SK-N-SH treated with all-trans-retinoic acid at 6 μM for 48 hours (cell line): ENCODE results near the gene CENPA.

Source experiments
- ATAC-seq: fragments of 200-7000 bp; cut with Tn5 transposase; 3 replicates; pipeline ENCODE4 v1.9.1; 2020; ENCODE audit warnings: mild to moderate bottlenecking, moderate library complexity
- ARNTL ChIP-seq: fragments of 450-650 bp; formaldehyde crosslinking; IDR thresholded peaks from 2 replicates; pipeline ENCODE4 v1.5.0; 2020; ENCODE audit warnings: low read depth, mild to moderate bottlenecking, moderate library complexity, borderline replicate concordance
- BACH2 ChIP-seq: fragments of 250-450 bp; sonication (Bioruptor Pico); IDR thresholded peaks from 2 replicates; pipeline ENCODE4 v1.9.0; 2021; ENCODE audit warnings: mild to moderate bottlenecking, borderline replicate concordance
- CSDC2 ChIP-seq: fragments of 250-450 bp; sonication (Bioruptor Pico); IDR thresholded peaks from 2 replicates; pipeline ENCODE4 v1.5.0; 2020; ENCODE audit warnings: mild to moderate bottlenecking, moderate library complexity
- ESRRG ChIP-seq: fragments of 250-450 bp; sonication (Bioruptor Pico); IDR thresholded peaks from 2 replicates; pipeline ENCODE4 v1.6.1; 2021; ENCODE audit warnings: mild to moderate bottlenecking
- GLIS3 ChIP-seq: fragments of 250-450 bp; sonication (Bioruptor Pico); IDR thresholded peaks from 2 replicates; pipeline ENCODE4 v1.5.0; 2020; ENCODE audit warnings: mild to moderate bottlenecking, moderate library complexity
- ISL1 ChIP-seq: fragments of 250-450 bp; sonication (Bioruptor Pico); IDR thresholded peaks from 2 replicates; pipeline ENCODE4 v2.1.2; 2022; ENCODE audit warnings: mild to moderate bottlenecking, moderate library complexity
- OSR1 ChIP-seq: fragments of 250-450 bp; sonication (Bioruptor Pico); IDR thresholded peaks from 2 replicates; pipeline ENCODE4 v1.8.0; 2022; ENCODE audit warnings: moderate library complexity, mild to moderate bottlenecking, inconsistent platforms
- PPARA ChIP-seq: fragments of 250-450 bp; sonication (Bioruptor Pico); IDR thresholded peaks from 2 replicates; pipeline ENCODE4 v1.5.0; 2020; ENCODE audit warnings: mild to moderate bottlenecking, borderline replicate concordance
- RARB ChIP-seq: fragments of 250-450 bp; sonication (Bioruptor Pico); IDR thresholded peaks from 2 replicates; pipeline ENCODE4 v1.8.0; 2021; ENCODE audit warnings: mild to moderate bottlenecking, moderate library complexity
- SNAI2 ChIP-seq: fragments of 250-450 bp; sonication (Bioruptor Pico); IDR thresholded peaks from 2 replicates; pipeline ENCODE4 v1.5.0; 2020; ENCODE audit warnings: mild to moderate bottlenecking, moderate library complexity
- TCF4 ChIP-seq: fragments of 250-450 bp; sonication (Bioruptor Pico); IDR thresholded peaks from 2 replicates; pipeline ENCODE4 v1.8.0; 2021; ENCODE audit warnings: mild to moderate bottlenecking, moderate library complexity, borderline replicate concordance
- TOX ChIP-seq: fragments of 250-450 bp; sonication (Bioruptor Pico); IDR thresholded peaks from 2 replicates; pipeline ENCODE4 v1.8.0; 2021; ENCODE audit warnings: mild to moderate bottlenecking, moderate library complexity, borderline replicate concordance
- ZC3H10 ChIP-seq: fragments of 250-450 bp; sonication (Bioruptor Pico); IDR thresholded peaks from 2 replicates; pipeline ENCODE4 v1.5.1; 2021; ENCODE audit warnings: mild to moderate bottlenecking, moderate library complexity
- ZFP3 ChIP-seq: fragments of 250-450 bp; sonication (Bioruptor Pico); IDR thresholded peaks from 2 replicates; pipeline ENCODE4 v1.5.0; 2020; ENCODE audit warnings: mild to moderate bottlenecking, moderate library complexity
- ZFP30 ChIP-seq: fragments of 450-650 bp; formaldehyde crosslinking; IDR thresholded peaks from 2 replicates; pipeline ENCODE4 v1.5.0; 2022; ENCODE audit warnings: mild to moderate bottlenecking, moderate library complexity
- ZNF565 ChIP-seq: fragments of 450-650 bp; formaldehyde crosslinking; conservative IDR thresholded peaks from 2 replicates; pipeline ENCODE4 v1.5.0; 2020; ENCODE audit warnings: low read depth, mild to moderate bottlenecking, moderate library complexity
- ZNF70 ChIP-seq: fragments of 450-650 bp; formaldehyde crosslinking; IDR thresholded peaks from 2 replicates; pipeline ENCODE4 v1.5.0; 2020; ENCODE audit warnings: mild to moderate bottlenecking, moderate library complexity
- ZNF8 ChIP-seq: fragments of 450-650 bp; formaldehyde crosslinking; IDR thresholded peaks from 2 replicates; pipeline ENCODE4 v1.5.0; 2020; ENCODE audit warnings: mild to moderate bottlenecking, moderate library complexity
- TF ChIP-seq, protein P1 (sequence below): fragments of 250-450 bp; sonication (Bioruptor Pico); IDR thresholded peaks from 2 replicates; pipeline ENCODE4 v1.5.1; 2020; ENCODE audit warnings: low read depth, mild to moderate bottlenecking, moderate library complexity
- TF ChIP-seq, protein P2 (sequence below): fragments of 250-450 bp; sonication (Bioruptor Pico); IDR thresholded peaks from 2 replicates; pipeline ENCODE4 v1.5.1; 2021; ENCODE audit warnings: mild to moderate bottlenecking, moderate library complexity
- TF ChIP-seq, protein P3 (sequence below): fragments of 250-450 bp; sonication (Bioruptor Pico); IDR thresholded peaks from 2 replicates; pipeline ENCODE4 v1.8.0; 2021; ENCODE audit warnings: low read depth, mild to moderate bottlenecking, moderate library complexity, borderline replicate concordance
- TF ChIP-seq, protein P4 (sequence below): fragments of 250-450 bp; sonication (Bioruptor Pico); IDR thresholded peaks from 2 replicates; pipeline ENCODE4 v1.8.0; 2020; ENCODE audit warnings: mild to moderate bottlenecking, moderate library complexity, borderline replicate concordance
- TF ChIP-seq, protein P5 (sequence below): fragments of 250-450 bp; sonication (Bioruptor Pico); IDR thresholded peaks from 2 replicates; pipeline ENCODE4 v1.5.0; 2020; ENCODE audit warnings: mild to moderate bottlenecking, moderate library complexity

Gene CENPA

DNA sequence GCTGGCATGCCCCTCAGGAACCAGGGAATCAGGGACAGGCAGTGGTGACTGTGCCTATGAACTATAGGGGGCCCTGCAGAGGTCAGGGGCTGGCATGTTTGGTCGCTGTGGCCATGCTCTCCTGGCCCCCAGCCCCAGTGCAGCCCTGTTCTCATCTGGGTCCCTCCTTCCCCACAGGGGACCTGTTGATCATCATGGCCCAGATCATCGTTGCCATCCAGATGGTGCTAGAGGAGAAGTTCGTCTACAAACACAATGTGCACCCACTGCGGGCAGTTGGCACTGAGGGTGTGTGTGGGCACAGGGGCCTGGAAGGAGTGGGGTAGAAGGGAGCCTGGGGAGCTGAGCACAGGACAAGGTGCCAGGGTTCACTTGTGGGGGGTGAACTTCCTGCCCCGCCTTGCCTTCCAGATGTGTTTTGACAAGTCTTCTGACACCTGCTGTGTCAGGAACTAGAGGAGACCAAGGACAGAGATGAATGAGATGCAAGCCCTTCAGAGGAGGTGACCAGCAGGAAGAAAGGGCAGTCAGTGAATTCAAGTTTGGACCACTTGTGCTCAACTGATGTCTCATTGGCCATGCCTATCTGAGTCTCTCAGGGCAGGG lies 9.6 kb upstream of the CENPA start (continued):
- TF ChIP-seq ARNTL (CRISPR knock-in tag) (no peak), ZNF70 (no peak), ISL1 (CRISPR knock-in tag) (no peak), ZFP30 (no peak)

DNA sequence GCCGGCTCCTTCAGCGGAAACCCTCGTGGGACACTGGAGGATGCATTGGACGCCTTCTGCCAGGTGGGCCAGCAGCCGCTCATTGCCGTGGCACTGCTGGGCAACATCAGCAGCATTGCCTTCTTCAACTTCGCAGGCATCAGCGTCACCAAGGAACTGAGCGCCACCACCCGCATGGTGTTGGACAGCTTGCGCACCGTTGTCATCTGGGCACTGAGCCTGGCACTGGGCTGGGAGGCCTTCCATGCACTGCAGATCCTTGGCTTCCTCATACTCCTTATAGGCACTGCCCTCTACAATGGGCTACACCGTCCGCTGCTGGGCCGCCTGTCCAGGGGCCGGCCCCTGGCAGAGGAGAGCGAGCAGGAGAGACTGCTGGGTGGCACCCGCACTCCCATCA lies 7.8 kb upstream of the CENPA start:
- TF ChIP-seq TCF4 (CRISPR knock-in tag) (no peak), BACH2 (CRISPR knock-in tag) (no peak), ZC3H10 (CRISPR knock-in tag) (no peak), RARB (CRISPR knock-in tag) (no peak), OSR1 (CRISPR knock-in tag) (no peak), TOX (no peak), ARNTL (CRISPR knock-in tag) (no peak), CSDC2 (CRISPR knock-in tag) (no peak), GLIS3 (CRISPR knock-in tag) (no peak), ZNF565 (CRISPR knock-in tag) (no peak), ZNF8 (CRISPR knock-in tag) (no peak), PPARA (CRISPR knock-in tag) (no peak), ESRRG (CRISPR knock-in tag) (no peak), ZFP3 (no peak), SNAI2 (CRISPR knock-in tag) (no peak), ZNF70 (no peak)
- TF ChIP-seq, protein P1, sequence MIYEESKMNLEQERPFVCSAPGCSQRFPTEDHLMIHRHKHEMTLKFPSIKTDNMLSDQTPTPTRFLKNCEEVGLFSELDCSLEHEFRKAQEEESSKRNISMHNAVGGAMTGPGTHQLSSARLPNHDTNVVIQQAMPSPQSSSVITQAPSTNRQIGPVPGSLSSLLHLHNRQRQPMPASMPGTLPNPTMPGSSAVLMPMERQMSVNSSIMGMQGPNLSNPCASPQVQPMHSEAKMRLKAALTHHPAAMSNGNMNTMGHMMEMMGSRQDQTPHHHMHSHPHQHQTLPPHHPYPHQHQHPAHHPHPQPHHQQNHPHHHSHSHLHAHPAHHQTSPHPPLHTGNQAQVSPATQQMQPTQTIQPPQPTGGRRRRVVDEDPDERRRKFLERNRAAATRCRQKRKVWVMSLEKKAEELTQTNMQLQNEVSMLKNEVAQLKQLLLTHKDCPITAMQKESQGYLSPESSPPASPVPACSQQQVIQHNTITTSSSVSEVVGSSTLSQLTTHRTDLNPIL (CRISPR knock-in tag): no peak
- TF ChIP-seq, protein P2, sequence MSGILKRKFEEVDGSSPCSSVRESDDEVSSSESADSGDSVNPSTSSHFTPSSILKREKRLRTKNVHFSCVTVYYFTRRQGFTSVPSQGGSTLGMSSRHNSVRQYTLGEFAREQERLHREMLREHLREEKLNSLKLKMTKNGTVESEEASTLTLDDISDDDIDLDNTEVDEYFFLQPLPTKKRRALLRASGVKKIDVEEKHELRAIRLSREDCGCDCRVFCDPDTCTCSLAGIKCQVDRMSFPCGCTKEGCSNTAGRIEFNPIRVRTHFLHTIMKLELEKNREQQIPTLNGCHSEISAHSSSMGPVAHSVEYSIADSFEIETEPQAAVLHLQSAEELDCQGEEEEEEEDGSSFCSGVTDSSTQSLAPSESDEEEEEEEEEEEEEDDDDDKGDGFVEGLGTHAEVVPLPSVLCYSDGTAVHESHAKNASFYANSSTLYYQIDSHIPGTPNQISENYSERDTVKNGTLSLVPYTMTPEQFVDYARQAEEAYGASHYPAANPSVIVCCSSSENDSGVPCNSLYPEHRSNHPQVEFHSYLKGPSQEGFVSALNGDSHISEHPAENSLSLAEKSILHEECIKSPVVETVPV (CRISPR knock-in tag): no peak
- TF ChIP-seq, protein P3, sequence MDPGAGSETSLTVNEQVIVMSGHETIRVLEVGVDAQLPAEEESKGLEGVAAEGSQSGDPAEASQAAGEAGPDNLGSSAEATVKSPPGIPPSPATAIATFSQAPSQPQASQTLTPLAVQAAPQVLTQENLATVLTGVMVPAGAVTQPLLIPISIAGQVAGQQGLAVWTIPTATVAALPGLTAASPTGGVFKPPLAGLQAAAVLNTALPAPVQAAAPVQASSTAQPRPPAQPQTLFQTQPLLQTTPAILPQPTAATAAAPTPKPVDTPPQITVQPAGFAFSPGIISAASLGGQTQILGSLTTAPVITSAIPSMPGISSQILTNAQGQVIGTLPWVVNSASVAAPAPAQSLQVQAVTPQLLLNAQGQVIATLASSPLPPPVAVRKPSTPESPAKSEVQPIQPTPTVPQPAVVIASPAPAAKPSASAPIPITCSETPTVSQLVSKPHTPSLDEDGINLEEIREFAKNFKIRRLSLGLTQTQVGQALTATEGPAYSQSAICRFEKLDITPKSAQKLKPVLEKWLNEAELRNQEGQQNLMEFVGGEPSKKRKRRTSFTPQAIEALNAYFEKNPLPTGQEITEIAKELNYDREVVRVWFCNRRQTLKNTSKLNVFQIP (CRISPR knock-in tag): no peak
- TF ChIP-seq, protein P4, sequence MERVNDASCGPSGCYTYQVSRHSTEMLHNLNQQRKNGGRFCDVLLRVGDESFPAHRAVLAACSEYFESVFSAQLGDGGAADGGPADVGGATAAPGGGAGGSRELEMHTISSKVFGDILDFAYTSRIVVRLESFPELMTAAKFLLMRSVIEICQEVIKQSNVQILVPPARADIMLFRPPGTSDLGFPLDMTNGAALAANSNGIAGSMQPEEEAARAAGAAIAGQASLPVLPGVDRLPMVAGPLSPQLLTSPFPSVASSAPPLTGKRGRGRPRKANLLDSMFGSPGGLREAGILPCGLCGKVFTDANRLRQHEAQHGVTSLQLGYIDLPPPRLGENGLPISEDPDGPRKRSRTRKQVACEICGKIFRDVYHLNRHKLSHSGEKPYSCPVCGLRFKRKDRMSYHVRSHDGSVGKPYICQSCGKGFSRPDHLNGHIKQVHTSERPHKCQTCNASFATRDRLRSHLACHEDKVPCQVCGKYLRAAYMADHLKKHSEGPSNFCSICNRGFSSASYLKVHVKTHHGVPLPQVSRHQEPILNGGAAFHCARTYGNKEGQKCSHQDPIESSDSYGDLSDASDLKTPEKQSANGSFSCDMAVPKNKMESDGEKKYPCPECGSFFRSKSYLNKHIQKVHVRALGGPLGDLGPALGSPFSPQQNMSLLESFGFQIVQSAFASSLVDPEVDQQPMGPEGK (CRISPR knock-in tag): no peak
- ATAC-seq: no peak; the same call in 1 of the 3 replicates

DNA sequence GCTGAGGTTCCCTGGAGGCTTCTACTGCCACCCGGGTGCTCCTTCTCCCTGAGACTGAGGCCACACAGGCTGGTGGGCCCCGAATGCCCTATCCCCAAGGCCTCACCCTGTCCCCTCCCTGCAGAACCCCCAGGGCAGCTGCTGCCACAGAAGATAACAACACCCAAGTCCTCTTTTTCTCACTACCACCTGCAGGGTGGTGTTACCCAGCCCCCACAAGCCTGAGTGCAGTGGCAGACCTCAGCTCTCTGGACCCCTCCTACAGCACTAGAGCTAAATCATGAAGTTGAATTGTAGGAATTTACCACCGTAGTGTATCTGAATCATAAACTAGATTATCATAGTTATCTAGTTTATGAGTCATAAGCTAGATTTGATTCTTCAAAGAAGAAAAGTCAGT lies 7.3 kb upstream of the CENPA start:
- no peak for TF ChIP-seq ESRRG (CRISPR knock-in tag)
- no peak for TF ChIP-seq ZFP3
- TF ChIP-seq OSR1 (CRISPR knock-in tag): no peak
- no peak for TF ChIP-seq BACH2 (CRISPR knock-in tag)
- peak; percentile 65 for ATAC-seq

DNA sequence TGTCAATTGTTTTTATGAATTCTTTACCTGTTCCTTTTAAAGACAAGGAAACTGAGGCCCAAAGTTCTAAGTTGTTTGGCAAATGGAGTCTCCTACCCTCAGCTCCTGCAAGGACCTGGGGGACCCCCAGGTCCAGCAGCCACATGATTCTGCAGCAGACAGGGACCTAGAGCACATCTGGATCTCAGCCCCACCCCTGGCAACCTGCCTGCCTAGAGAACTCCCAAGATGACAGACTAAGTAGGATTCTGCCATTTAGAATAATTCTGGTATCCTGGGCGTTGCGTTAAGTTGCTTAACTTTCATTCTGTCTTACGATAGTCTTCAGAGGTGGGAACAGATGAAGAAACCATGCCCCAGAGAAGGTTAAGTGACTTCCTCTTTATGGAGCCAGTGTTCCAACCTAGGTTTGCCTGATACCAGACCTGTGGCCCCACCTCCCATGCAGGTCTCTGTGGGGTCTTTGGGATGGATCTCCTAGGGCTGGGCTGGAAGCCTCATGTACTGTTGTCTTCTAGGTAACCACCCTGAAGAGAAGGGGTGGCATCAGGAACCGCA lies 5.6 kb upstream of the CENPA start:
- no peak for ATAC-seq
- TF ChIP-seq CSDC2 (CRISPR knock-in tag) (no peak), RARB (CRISPR knock-in tag) (no peak), BACH2 (CRISPR knock-in tag) (no peak), ZNF565 (CRISPR knock-in tag) (no peak), ISL1 (CRISPR knock-in tag) (no peak), ZFP30 (no peak), TOX (no peak), ZFP3 (no peak), ESRRG (CRISPR knock-in tag) (no peak), SNAI2 (CRISPR knock-in tag) (no peak), PPARA (CRISPR knock-in tag) (no peak), TCF4 (CRISPR knock-in tag) (no peak)
- TF ChIP-seq, protein P2 (CRISPR knock-in tag): no peak
- TF ChIP-seq, protein P1 (CRISPR knock-in tag): no peak
- TF ChIP-seq, protein P5, sequence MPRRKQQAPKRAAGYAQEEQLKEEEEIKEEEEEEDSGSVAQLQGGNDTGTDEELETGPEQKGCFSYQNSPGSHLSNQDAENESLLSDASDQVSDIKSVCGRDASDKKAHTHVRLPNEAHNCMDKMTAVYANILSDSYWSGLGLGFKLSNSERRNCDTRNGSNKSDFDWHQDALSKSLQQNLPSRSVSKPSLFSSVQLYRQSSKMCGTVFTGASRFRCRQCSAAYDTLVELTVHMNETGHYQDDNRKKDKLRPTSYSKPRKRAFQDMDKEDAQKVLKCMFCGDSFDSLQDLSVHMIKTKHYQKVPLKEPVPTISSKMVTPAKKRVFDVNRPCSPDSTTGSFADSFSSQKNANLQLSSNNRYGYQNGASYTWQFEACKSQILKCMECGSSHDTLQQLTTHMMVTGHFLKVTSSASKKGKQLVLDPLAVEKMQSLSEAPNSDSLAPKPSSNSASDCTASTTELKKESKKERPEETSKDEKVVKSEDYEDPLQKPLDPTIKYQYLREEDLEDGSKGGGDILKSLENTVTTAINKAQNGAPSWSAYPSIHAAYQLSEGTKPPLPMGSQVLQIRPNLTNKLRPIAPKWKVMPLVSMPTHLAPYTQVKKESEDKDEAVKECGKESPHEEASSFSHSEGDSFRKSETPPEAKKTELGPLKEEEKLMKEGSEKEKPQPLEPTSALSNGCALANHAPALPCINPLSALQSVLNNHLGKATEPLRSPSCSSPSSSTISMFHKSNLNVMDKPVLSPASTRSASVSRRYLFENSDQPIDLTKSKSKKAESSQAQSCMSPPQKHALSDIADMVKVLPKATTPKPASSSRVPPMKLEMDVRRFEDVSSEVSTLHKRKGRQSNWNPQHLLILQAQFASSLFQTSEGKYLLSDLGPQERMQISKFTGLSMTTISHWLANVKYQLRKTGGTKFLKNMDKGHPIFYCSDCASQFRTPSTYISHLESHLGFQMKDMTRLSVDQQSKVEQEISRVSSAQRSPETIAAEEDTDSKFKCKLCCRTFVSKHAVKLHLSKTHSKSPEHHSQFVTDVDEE (CRISPR knock-in tag): no peak
